Ecto neural progenitor cell (in vitro differentiated cells): ENCODE results near the gene TRABD2B.

Experiments
- DNase-seq: peaks from one replicate; pipeline ENCODE4 v3.0.0-alpha.2; 2018; ENCODE audit warnings: low spot score

TRABD2B gene

DNA sequence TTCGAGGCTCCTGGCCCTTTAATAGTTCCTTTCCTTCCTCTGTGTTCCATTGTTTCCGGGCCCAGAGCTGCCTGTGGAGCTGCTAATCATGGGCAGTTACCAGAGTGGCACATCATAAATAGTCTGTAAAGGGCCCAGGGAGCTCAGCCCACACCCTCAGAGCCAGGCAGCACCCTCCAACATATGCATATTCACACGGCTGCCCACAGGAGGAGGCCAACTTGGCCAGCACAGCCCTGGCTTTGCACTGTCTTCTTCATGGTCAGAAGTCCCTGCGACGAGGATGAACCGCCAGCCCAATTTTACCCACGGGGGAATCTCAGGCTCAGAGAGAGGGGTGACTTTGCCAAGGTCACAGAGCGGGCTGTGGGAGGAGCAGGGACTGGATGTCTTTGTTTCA is 172.5 kb downstream of the TRABD2B start:
- DNase-seq = no peak

DNA sequence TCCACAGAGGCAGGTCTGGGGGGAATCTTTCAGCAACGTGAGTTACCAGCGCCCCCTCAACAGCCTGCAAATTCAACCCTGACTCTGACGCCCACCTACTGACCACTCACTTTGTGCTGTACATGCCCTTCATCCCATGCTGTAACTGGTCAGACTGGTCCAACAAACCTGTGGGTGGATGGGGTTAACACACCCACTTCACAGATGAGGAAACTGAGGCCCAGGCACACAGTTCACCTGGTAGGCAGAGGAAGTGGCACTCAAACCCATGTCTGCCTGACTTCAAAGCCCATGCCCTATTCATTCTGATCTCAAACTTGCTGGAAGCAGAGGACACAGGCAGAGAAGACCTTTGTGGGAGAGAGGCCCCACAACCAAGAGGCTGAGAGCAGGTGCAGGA is 172.9 kb downstream of the TRABD2B start:
- no peak for DNase-seq

DNA sequence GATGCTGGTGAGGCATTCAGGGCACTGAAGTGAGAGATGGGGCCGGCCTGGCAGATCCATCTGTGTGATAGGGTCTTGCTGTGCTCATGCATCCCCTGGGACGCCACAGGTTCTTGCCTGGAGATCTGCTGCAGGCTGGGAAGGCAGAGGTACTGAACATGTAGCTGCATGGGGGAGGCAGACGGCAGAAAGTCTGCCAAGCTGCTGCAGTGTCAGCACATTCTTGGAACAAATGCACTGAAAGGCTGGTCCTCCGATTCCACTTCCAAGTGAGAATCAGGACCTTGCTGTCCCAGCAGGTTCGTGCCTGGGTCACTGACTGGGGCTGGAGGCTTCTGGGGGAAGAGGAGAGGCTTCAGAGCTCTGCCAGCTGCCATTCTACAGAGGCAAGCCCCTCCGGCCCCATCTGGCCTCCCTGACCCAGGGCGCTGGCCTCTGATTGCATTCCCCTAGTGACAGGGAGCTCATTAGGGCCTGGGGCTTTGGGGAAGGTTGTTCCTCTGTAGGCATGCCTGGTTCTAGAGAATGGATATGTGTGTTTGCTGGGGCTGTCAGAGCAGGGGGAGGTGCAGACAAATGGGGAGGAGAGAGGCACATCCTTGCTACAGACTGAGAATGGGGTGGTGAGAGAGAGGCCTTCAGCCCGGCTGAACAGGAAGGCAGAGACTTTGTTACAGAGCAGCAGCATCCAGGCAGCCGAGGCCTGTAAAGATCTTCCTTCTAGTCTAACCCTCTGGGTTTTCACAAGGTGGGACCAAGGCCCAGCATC is 174.0 kb downstream of the TRABD2B start:
- DNase-seq = no peak

DNA sequence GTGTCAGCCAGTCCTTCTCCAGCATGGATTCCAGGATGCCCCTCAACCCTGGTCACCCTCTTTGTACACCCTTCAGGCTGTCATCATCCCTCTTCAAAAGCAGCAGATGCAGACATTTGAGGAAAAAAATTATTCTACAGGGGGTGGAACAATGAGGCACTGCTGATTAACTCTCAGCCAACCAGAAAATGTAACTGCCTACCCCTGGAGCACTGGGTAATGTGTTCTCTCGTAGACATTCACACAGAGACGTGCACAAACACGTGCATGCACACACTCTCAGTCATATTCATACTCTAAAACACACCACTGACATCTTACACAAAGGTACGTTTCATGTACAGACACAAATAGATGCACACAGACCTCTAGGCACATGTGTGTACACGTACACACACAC is 175.4 kb downstream of the TRABD2B start:
- DNase-seq = no peak

DNA sequence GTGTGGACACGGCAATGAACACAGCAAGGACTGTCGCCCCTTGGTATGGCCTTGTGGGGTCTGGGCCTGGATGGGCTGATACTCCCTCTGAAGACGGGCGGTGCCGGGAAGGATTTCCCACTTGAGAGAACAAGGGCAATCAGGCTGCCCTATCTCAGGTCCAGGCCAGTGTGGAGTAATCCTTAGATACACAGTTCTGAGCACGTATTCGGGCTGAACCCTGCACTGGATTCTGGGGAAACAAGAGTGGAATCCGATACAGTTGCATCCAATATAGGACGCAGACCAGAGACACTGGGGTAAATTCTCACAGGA is 177.7 kb downstream of the TRABD2B start:
- DNase-seq = no peak

DNA sequence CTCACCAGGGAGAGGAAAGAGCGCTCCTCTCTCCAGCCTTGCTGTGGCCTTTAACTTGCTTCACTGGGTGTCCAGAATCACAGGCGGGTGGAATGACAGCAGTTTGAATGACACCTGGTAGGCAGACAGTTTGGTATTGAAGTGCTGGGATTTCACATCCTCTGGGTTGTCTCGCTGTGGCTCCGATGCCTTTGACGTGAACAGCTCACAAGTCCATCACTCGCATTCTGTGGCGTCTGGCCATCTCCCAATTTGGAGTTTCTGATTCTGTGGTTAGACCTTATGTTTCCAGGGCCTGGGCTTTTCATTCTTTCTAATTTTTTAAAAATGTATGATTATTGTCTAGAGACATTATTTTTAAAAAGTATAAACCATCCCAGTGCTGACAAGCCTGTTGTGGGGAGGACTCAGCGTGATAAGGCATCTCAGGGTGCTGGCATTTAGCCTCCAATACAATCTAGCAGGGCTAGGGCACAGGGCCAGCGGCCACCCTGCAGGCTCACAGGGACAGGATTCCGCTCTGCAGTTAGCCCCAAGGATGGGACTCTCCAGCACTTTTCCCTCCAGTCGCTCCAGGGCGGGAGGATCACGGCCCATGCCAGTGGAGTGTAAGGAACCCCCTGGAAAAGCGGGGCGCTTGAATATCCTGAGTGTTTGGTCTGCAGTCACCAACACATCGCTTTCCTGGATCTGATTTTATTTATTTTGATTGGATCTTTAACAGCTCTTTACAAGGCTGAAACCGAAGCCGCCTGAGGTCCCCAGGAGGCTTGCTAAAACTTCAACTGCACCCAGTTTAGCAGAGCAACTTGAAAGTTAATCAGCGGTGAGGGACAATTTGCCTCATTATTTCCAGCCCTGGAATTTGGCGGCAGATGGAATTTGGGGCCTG is 178.3 kb downstream of the TRABD2B start:
- DNase-seq = no peak

DNA sequence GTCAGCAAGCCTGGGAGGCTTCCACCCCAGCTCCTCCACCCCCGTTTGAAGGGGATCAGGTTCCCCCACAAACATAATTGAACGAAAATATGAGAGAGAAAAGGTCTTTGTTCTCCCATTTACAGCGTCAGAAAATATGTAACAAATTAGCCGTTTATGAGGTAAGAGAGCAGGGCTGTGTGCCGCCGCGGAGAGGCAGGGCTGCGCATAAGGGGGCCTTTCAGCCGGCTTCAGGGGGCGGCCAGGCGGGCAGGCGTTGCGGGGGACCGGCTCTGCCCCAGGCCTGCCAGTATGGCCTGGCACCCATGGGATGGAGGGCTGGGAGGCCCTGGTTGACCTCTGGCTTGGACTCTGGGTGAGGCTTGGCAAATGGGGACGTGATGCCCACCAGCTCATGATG is 179.3 kb downstream of the TRABD2B start:
- DNase-seq = no peak

DNA sequence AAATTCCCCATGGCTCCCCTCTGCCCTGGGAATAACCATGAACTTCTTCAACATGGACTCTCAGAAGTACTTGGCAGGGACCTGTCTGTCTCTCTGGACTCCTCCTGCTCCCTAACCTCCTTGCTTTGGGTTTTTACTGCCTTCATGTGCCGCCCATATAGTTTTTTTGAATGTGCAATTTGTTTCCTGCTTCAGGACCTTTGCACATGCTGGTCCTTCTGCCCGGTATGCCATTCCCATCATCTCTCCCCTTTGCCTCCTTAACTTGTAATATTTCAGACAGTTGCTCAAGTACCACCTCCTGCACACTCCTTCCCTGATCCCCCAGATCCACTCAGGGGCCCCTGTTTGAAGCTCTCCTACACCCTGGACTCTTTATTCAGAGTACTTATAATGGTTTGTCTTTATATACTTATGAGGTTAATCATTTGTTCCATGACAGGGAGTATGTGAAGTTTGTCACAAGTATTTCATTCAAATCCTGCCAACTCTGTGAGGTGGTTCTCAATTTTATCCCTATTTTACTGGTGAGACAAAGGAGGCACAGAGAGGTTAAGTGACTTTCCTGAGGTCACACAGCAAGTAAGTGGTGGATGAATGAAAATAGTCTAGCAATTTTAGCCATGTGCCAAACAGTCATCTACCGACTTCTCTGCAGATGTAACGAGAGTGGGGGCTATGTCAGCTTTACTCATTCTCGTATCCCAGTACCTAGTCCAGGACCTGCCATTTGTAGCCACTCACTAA is 180.7 kb downstream of the TRABD2B start:
- no peak for DNase-seq

DNA sequence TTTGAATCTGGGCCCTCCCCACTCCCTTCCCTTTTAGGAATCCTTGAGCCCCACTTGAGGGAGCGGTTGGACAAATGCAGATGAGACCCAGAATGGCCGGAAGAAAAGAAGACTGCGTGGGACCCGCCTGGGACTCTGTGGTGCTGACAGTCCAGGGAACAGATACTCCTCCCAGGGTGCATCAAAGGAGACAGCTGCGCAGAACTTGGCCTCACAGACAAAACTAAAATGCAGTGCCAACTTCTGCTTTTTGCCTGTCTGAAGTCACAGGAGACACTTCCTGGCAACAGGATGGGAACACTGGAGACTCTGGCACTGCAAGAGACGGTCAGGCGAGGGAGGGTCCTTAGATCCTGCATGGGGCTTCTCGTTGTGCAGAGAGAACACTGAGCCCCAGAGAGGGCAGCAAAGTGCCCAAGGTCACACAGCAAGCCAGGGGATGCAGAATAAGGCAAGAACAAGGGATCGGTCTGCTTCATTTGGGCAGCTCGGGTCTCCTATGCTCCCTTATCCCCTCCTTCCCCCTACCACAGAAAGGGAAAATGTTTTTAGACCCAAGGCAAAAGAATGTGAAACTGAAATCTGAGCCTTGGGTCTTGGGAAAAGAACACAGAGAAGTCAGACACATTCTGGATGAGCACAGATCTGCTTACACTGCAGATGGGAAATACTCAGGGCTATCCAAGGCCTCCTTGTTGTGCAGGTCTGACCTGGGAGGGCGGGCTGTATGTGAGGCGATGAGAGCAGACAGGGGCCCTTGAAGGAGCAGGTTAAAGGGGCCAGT is 182.4 kb downstream of the TRABD2B start:
- DNase-seq = no peak

DNA sequence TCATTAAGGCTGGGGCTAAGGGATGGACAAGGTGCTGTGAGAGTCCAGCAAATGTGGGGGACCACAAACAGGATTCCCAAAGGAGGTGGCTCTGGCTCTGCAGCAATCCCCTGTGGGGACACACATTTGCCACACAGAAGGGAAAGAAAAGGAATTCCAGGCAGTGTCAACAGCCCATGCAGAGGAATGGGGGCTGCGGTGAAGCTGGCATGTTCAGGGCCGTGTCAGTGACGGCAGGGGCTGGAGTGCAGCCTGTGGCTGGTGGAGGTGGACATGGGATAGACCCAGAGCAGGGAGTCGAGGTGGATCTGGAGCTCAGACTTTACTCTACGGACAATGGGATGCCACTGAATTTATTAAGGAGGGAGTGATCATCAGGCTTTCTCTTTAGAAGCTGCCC is 183.2 kb downstream of the TRABD2B start:
- DNase-seq = no peak

DNA sequence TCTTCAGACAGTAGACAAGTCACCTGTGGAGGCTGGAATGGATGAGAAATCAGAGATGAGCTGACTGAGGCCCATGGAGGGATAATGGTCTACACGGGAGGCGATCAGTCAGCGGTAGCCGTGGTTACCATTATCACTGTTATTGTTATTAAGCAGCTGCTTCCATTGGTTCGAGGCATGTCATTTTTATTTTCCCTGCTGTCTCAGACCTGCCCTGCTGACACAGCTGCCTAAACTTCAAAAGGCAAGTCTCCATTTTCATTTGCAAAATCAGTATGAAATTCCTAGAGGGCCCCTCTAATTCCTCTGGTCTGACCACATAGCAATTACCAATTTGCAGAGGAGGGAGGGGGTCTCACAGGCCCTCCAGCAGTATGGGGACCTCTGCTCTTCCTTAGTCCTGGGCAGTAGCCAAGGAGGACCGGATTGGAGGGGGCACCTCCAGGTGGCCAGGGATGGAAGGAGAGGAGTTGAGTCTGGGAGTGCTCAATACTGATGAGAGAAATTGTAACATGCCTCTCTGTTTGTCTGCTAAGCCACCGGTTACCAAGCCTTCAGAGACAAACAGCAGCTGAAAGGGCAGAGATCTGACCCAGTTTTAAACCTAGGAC is 184.2 kb downstream of the TRABD2B start:
- DNase-seq = no peak

DNA sequence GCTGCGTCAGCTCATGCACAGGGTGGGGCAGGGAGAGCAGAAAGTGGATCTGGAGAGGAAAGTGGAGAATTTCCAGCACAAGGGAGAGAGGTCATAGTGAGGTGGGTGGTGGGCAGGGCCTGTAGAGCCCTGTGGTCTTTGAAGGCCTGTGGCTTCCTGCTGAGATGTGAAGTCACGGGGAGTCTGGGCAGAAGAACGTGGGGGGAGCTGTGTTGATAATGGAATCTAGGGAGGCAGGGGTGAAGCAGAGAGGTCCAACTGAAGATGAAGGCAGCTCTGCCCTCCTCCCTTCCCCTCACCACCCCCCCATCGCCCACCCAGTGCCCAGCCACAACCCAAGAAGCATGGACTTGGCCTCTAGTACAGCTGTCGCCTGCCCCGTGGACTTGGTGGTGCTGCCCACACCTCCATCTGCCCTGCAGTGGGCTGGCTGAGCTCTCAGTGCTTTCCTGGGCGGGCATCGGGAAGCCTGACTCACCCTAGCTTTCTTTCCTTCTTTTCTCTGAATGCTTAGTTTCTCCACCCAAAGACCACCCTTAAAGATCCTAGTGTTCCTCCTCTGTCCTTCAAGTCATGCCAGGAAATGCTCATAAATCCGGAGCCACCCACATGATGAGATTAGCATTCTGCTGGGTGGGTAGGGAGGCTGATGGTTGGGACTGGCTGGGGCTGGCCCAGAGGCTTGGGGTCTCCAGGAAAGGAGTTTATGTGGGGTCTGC is 186.1 kb downstream of the TRABD2B start:
- no peak for DNase-seq

DNA sequence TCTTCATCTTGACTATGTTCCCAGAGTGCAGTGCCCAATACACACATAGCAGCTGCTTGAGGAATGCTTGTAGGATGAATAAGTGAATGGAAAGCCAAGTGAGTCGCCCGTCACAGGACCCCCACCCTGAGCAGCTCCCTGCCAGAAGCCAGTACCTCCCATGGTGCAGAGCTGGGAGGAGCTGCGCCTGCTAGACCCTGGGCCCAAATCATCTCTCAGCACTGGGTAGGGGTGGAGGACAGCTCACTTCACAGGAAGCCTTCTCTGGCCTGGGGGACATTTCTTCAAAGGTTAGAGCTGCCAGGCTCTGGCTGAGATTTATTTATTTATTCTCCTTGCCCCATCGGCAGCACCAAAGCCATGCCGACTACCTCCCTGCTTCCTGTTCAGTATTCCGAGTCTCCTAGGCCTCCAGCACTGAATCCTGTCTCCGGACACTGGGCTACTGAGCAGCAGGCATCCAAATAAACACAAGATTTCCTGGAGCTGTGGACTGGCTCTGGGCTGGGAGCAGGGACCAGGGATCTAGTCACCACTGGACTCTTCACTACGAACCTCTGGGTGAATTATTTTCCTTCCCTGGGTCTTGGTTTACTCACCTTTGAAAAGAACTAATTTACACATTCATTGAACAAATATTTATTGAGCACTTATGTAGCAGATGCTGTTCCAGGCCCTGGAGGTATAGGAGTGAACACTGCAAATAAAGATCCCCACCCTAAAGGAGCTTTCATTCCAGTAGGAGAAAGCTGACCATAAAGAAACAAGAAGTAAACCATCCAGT is 187.7 kb downstream of the TRABD2B start:
- DNase-seq = no peak

DNA sequence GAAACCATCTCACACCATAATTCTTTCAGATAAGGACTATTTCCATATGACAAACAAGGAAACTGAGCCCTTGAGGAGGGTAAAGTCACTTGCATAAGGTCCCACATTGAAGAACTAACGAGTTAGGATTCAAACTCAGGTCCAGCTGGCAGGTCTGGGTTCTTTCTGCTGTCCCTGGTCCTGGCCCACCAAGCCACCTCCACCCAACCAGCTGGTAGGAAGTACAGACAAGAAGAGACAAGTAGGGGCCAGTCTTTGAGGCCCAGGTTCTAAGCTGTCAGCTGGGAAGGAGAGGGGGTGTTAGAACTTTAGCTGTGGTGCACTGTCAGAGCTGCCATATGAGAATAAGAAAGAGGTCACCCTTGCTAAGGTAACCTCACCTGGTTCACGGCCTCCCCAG is 188.6 kb downstream of the TRABD2B start:
- DNase-seq = no peak

DNA sequence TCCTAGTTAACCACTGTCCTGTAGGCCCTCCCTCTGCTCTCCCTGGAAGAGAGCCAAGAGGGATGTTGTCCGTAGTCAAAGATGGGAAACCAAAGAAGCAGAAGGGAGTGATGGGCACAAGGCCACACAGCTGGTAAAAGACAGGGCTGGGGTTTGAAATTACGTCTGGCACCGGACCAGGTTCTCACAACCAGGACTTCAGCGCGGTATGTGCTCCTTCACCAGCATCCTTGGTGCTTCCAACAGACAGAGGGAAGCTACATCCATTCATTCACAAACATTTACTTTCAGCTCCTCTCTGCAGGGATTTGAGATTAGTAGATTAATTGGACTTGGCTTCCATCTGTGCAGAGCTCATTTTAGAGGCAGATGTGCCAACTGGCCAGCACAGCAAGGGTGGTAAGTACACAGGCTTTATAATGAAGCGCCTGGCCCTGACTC is 191.2 kb downstream of the TRABD2B start:
- DNase-seq = no peak

DNA sequence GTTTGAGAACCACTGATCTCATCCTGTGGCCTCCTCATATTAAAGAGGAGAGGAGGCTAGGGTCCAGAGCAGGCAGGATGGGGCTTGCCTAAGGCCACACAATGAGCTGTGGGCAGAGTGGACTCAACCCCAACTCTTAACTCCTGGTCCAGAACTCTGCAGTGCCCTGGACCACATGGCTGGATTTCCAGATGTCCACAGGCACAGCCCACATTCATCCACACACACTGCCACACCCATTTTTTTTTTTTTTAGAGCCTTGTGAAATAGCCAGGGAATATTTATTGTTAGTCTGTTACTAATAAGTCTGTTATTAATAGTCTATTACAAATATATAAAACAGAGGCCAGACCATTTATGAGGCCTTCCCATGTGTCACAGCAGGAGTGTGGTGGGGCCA is 192.2 kb downstream of the TRABD2B start:
- DNase-seq = no peak

DNA sequence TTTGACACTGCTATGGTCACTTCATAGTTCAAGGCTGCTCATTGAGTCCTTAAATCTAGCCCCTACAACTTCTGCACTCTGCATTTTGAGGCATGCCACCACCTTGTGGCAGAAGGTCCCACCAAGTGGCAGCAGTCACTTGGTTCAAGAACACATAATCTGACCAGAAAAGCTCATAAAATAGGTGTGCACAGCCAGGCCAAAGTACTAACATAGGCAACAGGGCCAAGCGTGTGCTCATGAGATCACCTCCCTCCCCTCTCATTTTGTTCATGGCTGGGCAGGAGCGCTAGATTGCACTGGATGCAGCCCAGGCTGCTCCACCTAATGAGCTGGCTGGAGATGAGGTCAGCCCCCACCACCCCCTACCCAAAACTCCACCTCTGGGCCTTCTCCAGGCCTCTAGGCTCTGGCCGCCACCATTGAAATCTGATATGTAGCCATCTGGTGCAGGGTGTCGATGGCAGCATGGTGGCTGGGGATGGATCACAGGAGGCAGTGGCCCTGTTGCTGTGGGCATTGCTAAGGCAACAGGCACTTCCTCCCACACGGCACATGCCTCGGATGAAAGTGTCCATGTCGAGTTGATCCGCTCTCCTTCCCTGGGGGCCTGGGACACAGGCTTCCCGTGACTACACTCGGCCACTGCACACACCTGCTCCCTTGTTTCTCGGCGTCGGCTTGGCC is 193.2 kb downstream of the TRABD2B start:
- no peak for DNase-seq

DNA sequence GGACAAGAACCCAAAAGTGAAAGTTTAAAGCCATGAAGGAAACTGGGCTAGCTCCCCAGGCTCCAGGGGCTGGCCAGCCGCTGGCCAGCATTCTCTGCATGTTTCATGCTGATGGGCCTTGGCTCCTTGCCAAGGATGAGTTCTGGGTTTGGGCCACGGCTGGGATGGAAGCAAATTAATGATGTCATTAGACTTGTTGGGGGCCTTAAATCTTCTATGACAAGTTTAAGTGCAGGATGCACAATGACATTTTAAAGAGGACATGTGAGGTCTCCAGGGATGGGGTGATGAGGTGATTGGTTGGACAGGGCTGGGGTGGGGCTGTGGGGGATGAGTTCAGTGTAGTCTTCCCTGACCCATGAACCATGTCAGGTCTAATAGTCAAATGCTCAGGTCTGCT is 199.6 kb downstream of the TRABD2B start:
- no peak for DNase-seq

DNA sequence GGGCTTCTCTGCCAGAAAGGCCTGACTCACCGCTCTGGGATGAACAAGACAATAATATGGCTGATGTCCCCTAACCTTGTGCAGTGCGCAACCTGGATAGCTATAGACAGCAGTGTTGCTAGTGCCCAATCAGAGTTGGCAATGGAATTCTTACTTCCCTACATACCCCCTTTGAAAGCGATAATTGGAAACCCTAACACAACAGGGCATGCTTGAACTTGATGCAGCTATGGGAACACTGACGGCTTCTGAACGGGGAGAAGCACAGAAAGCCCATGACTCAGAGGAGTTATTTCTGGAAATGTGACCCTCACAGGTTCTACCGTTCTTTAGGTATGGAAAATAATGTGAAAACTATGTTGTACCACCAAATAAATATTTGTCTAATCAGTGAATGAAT is 200.6 kb downstream of the TRABD2B start:
- DNase-seq = no peak

DNA sequence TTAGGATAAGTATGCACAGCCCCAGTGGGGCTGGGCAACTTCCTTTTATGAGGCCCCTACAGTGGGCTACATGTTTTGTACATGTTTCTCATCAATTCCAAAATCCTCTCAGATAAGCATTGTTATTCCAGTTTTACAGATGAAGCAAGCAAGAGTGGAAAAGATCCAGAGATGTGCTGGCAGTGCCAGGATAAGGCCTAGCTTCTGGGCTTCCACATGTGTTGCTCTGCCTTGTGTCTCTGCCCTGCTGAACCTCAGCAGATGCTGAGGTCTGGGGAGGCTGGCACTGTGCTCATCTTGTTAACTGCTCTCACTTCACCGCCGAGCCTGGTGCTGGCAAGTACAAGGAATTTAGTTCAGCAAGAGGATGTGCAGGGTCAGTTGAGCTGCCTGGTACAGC is 202.1 kb downstream of the TRABD2B start:
- no peak for DNase-seq
